Measurements from ENCODE around the gene REEP3. TPM values are rescaled to one million over a fixed set of nuclear protein-coding genes. Genes with fewer than 3 reads are reported as not detected.
"Not testable (repeated sequence)": the region's sequence is repeated elsewhere in the genome, so short reads cannot be mapped to it uniquely, and the experiment has no call there.

Gene REEP3
- total RNA-seq, 4 donors from 2014 or later: 60.3 to 115 (median 89.2) TPM

DNA sequence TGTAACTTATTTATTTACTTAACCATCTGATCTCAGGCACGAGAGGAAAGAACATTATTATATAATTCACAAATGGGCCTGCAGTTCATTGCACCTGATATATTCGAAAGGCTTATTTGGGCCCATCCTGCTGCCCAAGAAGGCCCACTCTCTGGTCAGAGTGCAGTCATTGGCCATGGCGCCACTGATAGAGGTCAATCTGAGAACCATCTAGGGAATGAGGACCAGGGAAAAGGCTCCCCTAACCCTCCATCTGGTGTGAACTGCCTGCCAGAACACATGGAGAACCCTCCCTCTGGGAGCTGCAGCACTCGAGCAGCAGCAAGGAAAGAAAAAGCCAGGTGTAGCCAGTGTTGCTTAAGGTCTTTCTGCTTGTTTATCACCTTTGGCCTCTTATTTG, 136.6 kb downstream of the REEP3 start:
- Histone ChIP-seq H3K4me1 (no peaks in the 10 kb centered on the region), H3K36me3 (no peaks in the 10 kb centered on the region), H3K4me3 (no peak overlapping the region), H3K27me3 (no peaks in the 10 kb centered on the region), H3K27ac (replicated peaks in 1 of 4) (no peak overlapping the region), H3K9me3 (no peaks in the 10 kb centered on the region)
- WGBS: 65% methylated on average over 3 of the region's 4 CpGs
- TF ChIP-seq POLR2A (IDR thresholded peaks at IDR 0.05; ENCODE audit: low read depth) (no peak), POLR2AphosphoS5 (IDR thresholded peaks at IDR 0.05) (no peak), EP300 (IDR thresholded peaks at IDR 0.05) (no peak), CTCF (IDR thresholded peaks at IDR 0.05) (no peak)
- intact Hi-C loops (cut with DNase I): no loop called here
- no peak for DNase-seq (ENCODE audit: extremely low spot score)

- WGBS: 77% methylated on average over 8 of the region's 8 CpGs
- H3K4me1 ChIP-seq; intact Hi-C loops (cut with DNase I); H3K27me3 ChIP-seq; H3K4me3 ChIP-seq; H3K36me3 ChIP-seq; H3K27ac ChIP-seq (replicated peaks in 1 of 4); H3K9me3 ChIP-seq; DNase-seq (ENCODE audit: extremely low spot score): not testable (repeated sequence)
Observed at GRCh38 chr10:63660941-63661340, 139.7 kb downstream of the REEP3 start.

DNA sequence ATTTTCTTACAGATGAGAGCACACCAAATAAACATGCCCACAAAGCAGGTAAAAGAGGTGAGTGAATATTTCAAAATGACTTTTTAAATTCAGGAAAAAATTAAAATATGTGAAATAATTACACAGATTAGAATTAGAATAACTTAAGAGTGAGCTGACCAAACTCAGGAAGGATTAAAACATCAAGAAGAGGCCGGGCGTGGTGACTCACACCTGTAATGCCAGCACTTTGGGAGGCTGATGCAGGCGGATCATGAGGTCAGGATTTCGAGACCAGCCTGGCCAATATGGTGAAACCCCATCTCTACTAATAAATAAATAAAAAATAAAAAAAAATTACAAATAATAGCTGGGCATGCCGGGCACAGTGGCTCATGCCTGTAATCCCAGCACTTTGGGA, 140.1 kb downstream of the REEP3 start:
- intact Hi-C loops (cut with DNase I): no loop called here
- no peaks in the 10 kb centered on the region for H3K36me3 ChIP-seq
- WGBS: 95% methylated on average over 5 of the region's 5 CpGs
- DNase-seq (ENCODE audit: extremely low spot score): no peak
- H3K27ac ChIP-seq (replicated peaks in 1 of 4): no peak overlapping the region
- H3K9me3 ChIP-seq: no peaks in the 10 kb centered on the region
- H3K4me3 ChIP-seq: no peak overlapping the region
- TF ChIP-seq CTCF (IDR thresholded peaks at IDR 0.05): no peak
- no peak for TF ChIP-seq POLR2A (IDR thresholded peaks at IDR 0.05; ENCODE audit: low read depth)
- TF ChIP-seq POLR2AphosphoS5 (IDR thresholded peaks at IDR 0.05): no peak
- TF ChIP-seq EP300 (IDR thresholded peaks at IDR 0.05): no peak
- peaks cover 0 to 3% (median under 1%) of the 10 kb centered on the region in 4 donors for H3K4me1 ChIP-seq
- no peaks in the 10 kb centered on the region for H3K27me3 ChIP-seq

GRCh38 chr10:63664341-63664885, 143.2 kb downstream of the REEP3 start:
- H3K4me3 ChIP-seq: no peak overlapping the region
- H3K36me3 ChIP-seq: no peaks in the 10 kb centered on the region
- no peak for DNase-seq (ENCODE audit: extremely low spot score)
- H3K27me3 ChIP-seq: no peaks in the 10 kb centered on the region
- intact Hi-C loops (cut with DNase I): no loop called here
- 95% methylated on average over 13 of the region's 13 CpGs for WGBS
- no peak overlapping the region for H3K27ac ChIP-seq (replicated peaks in 1 of 4)
- H3K9me3 ChIP-seq: no peaks in the 10 kb centered on the region
- no peak for TF ChIP-seq EP300 (IDR thresholded peaks at IDR 0.05)
- TF ChIP-seq POLR2AphosphoS5 (IDR thresholded peaks at IDR 0.05): no peak
- no peak for TF ChIP-seq CTCF (IDR thresholded peaks at IDR 0.05)
- H3K4me1 ChIP-seq: peaks cover 5 to 14% (median 11%) of the 10 kb centered on the region in 4 donors

DNA sequence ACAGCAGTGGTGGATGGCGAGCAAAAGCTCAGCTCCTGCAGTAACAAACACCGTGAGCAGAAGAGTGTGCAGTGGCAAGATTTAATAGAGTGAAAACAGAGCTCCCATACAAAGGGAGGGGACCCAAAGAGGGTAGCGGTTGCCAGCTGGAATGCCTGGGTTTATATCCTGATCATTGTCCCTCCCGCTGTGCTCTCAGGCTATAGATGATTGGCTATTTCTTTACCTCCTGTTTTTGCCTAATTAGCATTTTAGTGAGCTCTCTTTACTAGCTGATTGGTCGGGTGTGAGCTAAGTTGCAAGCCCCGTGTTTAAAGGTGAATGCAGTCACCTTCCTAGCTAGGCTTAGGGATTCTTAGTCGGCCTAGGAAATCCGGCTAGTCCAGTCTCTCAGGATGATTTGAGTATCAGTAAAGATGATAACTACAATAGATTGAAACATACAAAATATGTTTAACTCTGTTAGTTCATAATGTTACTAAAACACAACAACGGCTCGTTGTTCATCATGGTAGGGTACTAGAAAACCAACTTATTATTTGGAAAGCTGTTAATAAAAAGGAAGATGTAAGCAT, 143.9 kb downstream of the REEP3 start:
- H3K9me3 ChIP-seq; DNase-seq (ENCODE audit: extremely low spot score); H3K36me3 ChIP-seq; H3K4me3 ChIP-seq; H3K27me3 ChIP-seq; H3K27ac ChIP-seq (replicated peaks in 1 of 4); intact Hi-C loops (cut with DNase I): not testable (repeated sequence)
- H3K4me1 ChIP-seq: peaks cover 6 to 14% (median 11%) of the 10 kb centered on the region in 4 donors
- 94% methylated on average over 10 of the region's 10 CpGs for whole genome bisulfite sequencing

DNA sequence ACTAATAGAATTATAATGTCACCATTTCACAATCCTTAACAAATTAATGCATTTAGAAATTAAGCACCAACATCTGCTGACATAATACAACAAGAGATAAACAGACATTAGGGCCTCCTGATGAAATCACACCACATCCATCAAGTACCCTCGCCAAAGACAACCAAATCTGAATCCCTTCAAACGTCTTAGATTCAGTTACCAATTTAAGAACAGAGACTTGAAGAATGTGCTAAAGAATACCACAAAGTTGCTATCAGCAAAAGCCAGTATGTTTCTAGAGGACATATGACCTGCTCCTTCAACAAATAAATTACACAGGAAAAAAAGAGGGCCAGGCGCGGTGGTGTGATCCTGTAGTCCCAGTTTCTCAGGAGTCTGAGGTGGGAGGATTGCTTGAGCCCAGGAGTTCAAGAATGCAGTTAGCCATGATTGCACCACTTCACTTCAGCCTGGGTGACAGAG, 144.5 kb downstream of the REEP3 start:
- TF ChIP-seq POLR2A (IDR thresholded peaks at IDR 0.05; ENCODE audit: low read depth) (no peak), CTCF (IDR thresholded peaks at IDR 0.05) (no peak), EP300 (IDR thresholded peaks at IDR 0.05) (no peak), POLR2AphosphoS5 (IDR thresholded peaks at IDR 0.05) (no peak)
- 81% methylated on average over 4 of the region's 4 CpGs for WGBS
- Histone ChIP-seq H3K9me3 (no peaks in the 10 kb centered on the region), H3K27ac (replicated peaks in 1 of 4) (no peak overlapping the region), H3K27me3 (no peaks in the 10 kb centered on the region), H3K36me3 (no peaks in the 10 kb centered on the region), H3K4me3 (no peak overlapping the region), H3K4me1 (peaks cover 12 to 19% (median 14%) of the 10 kb centered on the region in 4 donors)
- intact Hi-C loops (cut with DNase I): no loop called here
- no peak for DNase-seq (ENCODE audit: extremely low spot score)

Measured in esophagus muscularis mucosa (tissue), 4 donors.